Measurements from ENCODE around the gene JAGN1.
"Not testable (repeated sequence)": the region's sequence is repeated elsewhere in the genome, so short reads cannot be mapped to it uniquely, and the experiment has no call there.

JAGN1 gene

GRCh38 chr3:9890249-9891071 lies at the start of gene JAGN1:
Gene JAGN1 (plus strand): TSS chr3:9890610. CDS start chr3:9890723, 113 bp downstream.
- DNase-seq: peak; percentile 79

- no peak for DNase-seq
Observed at GRCh38 chr3:9841015-9841414, 49.4 kb upstream of the JAGN1 start.

DNA sequence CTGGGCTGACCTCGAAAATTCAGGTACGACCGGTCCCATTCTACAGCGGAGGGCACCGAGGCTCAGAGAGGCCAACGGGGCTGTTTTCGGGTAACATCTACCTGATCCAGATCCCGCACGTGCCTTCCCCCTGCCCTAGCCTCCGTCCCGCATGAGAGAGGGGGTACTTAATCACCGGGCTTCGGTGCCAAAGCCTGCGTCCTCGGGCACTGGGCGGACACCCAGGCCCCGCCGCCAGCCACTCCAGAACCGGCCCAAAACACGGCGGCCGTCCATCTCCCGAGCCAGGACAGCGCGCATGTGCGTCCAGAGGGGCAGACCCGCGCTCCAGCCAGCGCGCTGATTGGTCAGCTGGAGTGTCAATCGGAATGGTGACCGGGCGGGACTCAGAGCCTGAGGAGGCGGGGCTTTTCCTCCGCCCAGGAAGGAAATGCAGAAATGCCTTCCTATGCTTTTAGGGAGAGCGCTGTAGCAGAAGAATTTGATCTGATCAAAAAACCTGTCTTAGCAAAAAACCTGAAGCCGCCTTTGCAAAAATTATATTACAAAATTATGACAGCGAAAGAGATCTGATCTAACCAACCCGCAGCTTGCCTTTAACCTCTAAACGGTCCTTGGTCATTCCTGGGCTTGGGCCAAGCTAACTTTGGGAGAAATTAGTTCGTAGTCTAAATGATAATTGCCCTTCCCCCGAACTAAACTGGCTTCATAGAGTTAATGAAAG lies 46.5 kb upstream of the JAGN1 start, which contains the start of gene RPUSD3:
Gene RPUSD3 (minus strand): TSS at position 294 of the 724 bp plus-strand sequence. CDS start 18 bp downstream, at position 276.
- peak; percentile 89 for DNase-seq

- DNase-seq: no peak
Observed at GRCh38 chr3:9846231-9846630, 44.2 kb upstream of the JAGN1 start.

GRCh38 chr3:9846931-9847488 lies 43.4 kb upstream of the JAGN1 start:
- DNase-seq: no peak

- DNase-seq: not testable (repeated sequence)
Observed at GRCh38 chr3:9847870-9848269, 42.5 kb upstream of the JAGN1 start.

GRCh38 chr3:9848860-9849259 lies 41.5 kb upstream of the JAGN1 start:
- peak; percentile 19 for DNase-seq

DNA sequence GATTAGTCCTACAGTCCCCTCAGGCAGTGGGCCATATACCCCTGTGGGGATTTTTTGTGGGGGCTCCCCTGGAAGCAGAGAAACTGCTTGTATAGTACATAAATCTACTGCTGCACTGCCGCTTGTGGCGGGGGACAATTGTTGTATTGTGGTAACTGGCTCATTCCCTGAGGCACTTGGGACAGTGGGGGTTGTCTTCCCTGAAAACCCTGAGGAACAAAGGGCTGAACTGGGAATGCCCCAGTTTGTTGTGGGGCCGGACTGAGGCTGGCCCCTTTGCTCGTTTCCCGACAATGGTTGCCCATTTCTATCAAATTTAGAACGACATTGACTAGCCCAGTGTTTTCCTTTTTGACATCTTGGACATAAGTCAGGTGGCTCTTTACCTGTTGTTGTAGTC lies 39.0 kb upstream of the JAGN1 start:
- DNase-seq: not testable (repeated sequence)

- DNase-seq: not testable (repeated sequence)
Observed at GRCh38 chr3:9851926-9852325, 38.5 kb upstream of the JAGN1 start.

GRCh38 chr3:9852528-9852927 lies 37.9 kb upstream of the JAGN1 start:
- DNase-seq: no peak

GRCh38 chr3:9854291-9854940 lies 36.0 kb upstream of the JAGN1 start:
- not testable (repeated sequence) for DNase-seq

GRCh38 chr3:9855594-9855993 lies 34.8 kb upstream of the JAGN1 start:
- no peak for DNase-seq

- DNase-seq: no peak
Observed at GRCh38 chr3:9859530-9860025, 30.8 kb upstream of the JAGN1 start.

- DNase-seq: no peak
Observed at GRCh38 chr3:9861201-9861600, 29.2 kb upstream of the JAGN1 start.

DNA sequence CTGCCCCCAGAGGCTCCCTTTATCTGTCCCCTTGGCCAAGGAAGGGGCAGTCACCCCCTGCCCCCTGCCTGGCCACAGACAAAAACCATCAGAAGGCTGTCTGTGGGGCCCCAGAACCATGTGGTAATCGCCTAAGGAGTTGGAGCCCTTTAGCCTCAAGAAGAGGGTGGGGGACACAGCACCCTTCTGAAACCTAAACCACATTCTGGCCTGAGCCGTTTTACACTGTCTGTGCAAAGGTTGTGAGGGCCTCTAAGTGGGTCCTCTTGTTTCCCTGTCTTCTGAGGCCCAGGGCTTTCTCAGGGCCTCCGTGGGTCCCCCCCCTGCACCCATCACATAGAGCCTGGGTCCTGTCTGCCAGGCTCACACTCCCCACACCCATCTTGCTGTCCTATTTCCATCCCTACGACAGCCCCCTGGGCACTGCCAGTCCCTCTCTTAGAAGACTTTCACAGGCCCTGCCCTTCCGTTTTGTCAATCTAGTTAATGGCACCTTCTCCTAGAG lies 28.7 kb upstream of the JAGN1 start:
- no peak for DNase-seq

DNA sequence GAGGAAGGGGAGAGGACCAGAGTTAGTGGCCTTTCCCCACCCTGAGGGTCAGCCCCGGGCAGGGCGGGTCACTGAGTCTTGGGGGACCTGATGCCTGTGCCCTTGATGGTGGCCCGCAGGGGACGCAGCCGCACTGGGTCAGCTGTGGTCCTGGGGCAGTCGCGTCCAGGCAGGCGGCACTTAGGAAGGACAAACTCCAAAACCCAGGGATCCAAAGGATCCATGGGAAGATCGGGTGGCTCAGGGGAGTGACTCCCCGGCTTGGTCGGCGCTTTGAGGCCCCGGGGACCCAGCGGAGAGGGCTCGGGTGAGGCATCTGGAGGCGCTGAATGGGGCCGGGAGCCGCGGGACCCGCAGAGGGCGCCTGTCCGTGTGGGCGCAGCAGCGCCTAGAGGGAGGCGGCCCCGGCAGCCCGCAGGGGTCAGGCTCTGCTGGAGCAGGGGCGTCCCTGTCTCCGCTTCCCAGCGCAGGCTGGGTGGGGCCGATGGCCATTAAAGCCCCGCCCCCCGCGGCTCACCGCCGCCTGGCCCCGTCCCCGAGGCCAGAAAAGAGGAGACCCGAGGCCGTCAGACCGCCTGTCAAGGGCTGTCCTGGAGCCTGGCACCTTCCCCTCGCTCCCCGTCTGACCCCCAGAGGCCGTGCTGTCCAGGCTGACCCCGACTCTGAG lies 27.9 kb upstream of the JAGN1 start:
- no peak for DNase-seq

- no peak for DNase-seq
Observed at GRCh38 chr3:9863058-9863772, 27.2 kb upstream of the JAGN1 start.

- no peak for DNase-seq
Observed at GRCh38 chr3:9864200-9864927, 26.0 kb upstream of the JAGN1 start.

GRCh38 chr3:9865125-9865637 lies 25.2 kb upstream of the JAGN1 start:
- not testable (repeated sequence) for DNase-seq

DNA sequence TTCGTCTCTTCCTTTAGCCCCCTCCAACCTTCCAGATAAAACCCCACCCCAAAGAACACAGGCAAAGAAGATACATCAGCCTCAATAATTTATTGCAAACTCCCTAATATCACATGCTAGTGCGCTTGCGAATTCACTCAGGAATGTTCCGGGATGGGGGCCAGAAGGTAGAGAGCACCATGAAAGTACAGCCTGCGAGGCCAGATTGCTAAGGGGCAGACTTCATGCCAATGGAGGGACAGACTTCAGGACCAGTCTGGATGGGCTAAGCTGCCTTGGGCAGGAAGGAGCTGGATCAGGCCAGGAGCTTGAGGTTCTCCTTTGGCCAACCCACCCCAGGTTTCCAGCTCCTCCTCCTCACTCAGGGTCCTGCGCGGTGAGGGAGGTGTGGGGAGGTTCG lies 23.8 kb upstream of the JAGN1 start:
- DNase-seq: no peak

DNA sequence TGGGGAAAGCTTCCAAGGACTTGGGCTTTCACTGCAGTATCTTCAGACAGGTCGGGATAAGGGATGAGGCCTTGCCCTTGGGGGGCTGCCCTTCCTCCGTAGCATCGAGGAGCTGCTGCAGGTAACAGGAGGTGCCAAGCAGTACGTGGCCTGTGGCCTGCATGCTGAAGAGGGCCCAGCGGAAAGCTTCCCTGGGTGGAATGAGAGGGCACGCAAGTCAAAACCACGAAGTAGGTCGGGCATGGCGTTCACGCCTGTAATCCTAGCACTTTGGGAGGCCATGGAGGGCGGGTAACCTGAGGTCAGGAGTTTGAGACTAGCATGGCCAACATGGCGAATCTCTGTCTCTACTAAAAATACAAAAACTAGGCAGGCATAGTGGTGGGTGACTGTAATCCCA lies 23.3 kb upstream of the JAGN1 start:
- no peak for DNase-seq

Measured in GDM1 (cell line).